ENCODE data around the gene CRYBG2. TPM values are rescaled to one million over a fixed set of nuclear protein-coding genes. Genes with fewer than 3 reads are reported as not detected.

Gene CRYBG2
- total and polyA plus RNA-seq, 2 of the 8 experiments (the other 6 are each of a cell fraction or from before 2014, with no cell fraction given): 14.2 to 17.0 TPM

GRCh38 chr1:26302733-26303405 is 51.1 kb downstream of the CRYBG2 start (continued):
- TF ChIP-seq SRF (IDR thresholded peaks at IDR 0.05; ENCODE audit: low read depth, low read length) (no peak), SP2 (IDR thresholded peaks at IDR 0.05; ENCODE audit: low read length) (no peak), CTBP2 (IDR thresholded peaks at IDR 0.05; ENCODE audit: borderline replicate concordance, insufficient read depth, insufficient read length, low read length) (no peak)
